Panc1 (cell line): ENCODE data around the gene PDYN.

Experiments
- POLR2AphosphoS5 ChIP-seq: IDR thresholded peaks from 2 replicates; pipeline ENCODE4 v1.6.1; 2012; ENCODE audit warnings: mild to moderate bottlenecking, low read depth, low read length, moderate library complexity
- SIN3A ChIP-seq: IDR thresholded peaks from 2 replicates; pipeline ENCODE4 v1.6.1; 2012; ENCODE audit warnings: low read depth, mild to moderate bottlenecking, low read length, moderate library complexity, borderline replicate concordance; ENCODE audit not compliant: insufficient read depth
- TF ChIP-seq, protein P1 (sequence below): fragments of 450-650 bp; IDR thresholded peaks from 2 replicates; pipeline ENCODE4 v1.5.1; 2017; ENCODE audit warnings: mild to moderate bottlenecking
- TF ChIP-seq, protein P2 (sequence below), 2 experiments: IDR thresholded peaks; 2 replicates each; pipeline ENCODE4 v1.6.1; 2011 to 2012; ENCODE audit warnings: low read depth in 2 of 2, control low read depth in 1 of 2, low read length in 1 of 2, mild to moderate bottlenecking in 1 of 2, moderate library complexity in 1 of 2; ENCODE audit not compliant: insufficient read depth in 1 of 2

DNA sequence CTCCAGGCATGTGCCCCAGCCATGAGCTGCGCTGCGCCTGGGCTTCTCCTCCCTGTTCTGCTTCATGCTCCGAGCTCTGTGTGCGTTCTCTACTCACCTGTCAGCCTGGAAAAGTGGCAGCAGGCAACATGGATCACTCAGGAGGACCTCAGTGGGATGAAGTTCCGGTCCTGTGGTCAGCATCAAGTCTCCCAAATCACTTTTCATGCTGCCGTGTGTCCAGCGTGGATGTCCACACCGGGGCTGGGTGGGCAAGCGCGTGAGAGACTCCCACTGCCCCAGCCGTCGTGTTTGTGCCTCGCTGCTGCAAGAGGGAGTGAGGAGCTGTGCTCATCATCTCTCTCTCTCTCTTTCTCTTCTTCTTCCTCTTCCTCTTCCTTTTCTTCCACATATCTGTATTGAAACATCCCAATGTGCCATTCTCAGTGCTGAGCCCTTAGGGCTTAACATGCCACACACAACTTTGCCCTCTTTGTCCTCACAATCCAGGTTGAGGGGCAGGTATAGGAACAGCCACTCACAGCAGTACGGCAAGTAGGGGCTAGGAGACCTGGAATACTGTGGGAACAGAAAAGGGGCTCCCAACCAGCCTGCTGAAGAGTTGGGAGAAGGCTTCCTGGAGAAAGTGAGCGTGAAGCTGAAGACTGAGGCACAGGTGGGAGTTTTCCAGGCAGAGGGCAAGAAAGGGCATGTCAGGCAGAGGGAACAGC is 3.8 kb upstream of the PDYN start:
- TF ChIP-seq POLR2AphosphoS5 (no peak), SIN3A (no peak)
- TF ChIP-seq, protein P1, sequence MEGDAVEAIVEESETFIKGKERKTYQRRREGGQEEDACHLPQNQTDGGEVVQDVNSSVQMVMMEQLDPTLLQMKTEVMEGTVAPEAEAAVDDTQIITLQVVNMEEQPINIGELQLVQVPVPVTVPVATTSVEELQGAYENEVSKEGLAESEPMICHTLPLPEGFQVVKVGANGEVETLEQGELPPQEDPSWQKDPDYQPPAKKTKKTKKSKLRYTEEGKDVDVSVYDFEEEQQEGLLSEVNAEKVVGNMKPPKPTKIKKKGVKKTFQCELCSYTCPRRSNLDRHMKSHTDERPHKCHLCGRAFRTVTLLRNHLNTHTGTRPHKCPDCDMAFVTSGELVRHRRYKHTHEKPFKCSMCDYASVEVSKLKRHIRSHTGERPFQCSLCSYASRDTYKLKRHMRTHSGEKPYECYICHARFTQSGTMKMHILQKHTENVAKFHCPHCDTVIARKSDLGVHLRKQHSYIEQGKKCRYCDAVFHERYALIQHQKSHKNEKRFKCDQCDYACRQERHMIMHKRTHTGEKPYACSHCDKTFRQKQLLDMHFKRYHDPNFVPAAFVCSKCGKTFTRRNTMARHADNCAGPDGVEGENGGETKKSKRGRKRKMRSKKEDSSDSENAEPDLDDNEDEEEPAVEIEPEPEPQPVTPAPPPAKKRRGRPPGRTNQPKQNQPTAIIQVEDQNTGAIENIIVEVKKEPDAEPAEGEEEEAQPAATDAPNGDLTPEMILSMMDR, result no peak
- TF ChIP-seq, protein P2, sequence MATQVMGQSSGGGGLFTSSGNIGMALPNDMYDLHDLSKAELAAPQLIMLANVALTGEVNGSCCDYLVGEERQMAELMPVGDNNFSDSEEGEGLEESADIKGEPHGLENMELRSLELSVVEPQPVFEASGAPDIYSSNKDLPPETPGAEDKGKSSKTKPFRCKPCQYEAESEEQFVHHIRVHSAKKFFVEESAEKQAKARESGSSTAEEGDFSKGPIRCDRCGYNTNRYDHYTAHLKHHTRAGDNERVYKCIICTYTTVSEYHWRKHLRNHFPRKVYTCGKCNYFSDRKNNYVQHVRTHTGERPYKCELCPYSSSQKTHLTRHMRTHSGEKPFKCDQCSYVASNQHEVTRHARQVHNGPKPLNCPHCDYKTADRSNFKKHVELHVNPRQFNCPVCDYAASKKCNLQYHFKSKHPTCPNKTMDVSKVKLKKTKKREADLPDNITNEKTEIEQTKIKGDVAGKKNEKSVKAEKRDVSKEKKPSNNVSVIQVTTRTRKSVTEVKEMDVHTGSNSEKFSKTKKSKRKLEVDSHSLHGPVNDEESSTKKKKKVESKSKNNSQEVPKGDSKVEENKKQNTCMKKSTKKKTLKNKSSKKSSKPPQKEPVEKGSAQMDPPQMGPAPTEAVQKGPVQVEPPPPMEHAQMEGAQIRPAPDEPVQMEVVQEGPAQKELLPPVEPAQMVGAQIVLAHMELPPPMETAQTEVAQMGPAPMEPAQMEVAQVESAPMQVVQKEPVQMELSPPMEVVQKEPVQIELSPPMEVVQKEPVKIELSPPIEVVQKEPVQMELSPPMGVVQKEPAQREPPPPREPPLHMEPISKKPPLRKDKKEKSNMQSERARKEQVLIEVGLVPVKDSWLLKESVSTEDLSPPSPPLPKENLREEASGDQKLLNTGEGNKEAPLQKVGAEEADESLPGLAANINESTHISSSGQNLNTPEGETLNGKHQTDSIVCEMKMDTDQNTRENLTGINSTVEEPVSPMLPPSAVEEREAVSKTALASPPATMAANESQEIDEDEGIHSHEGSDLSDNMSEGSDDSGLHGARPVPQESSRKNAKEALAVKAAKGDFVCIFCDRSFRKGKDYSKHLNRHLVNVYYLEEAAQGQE (IDR thresholded peaks at IDR 0.05; ENCODE audit: insufficient read depth in 1 of 2, low read depth in 2 of 2, low read length in 1 of 2), result no peak
